ENCODE data around the gene TMEM11.

DNA sequence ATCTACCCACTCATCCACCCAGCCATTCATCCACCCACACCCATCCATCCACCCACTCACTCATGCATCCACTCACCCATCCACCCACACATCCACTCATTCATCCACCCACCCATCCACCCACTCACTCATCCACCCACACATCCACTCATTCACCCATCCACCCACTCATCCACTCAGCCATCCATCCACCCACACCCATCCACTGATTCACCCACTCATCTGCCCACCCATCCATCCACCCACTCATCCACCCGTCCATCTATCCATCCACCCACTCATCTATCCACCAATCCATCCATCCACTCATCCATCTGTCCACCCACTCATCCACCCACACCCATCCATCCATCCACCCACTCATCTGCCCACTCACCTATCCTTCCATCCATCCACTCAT is 22.0 kb upstream of the TMEM11 start:
- TF ChIP-seq POLR2A (IDR thresholded peaks at IDR 0.05; ENCODE audit: low read length) = no peak
- TF ChIP-seq GATA1 (IDR thresholded peaks at IDR 0.05; ENCODE audit: low read depth, low read length) = no peak

All from erythroblast (primary cell).